HL-60 (cell line): ENCODE results near the gene WNT3.

Source experiments
- DNase-seq, 2 experiments: peaks; one replicate each; pipeline ENCODE4 v3.0.0-alpha.2; 2010 to 2020; ENCODE audit warnings: low read depth in 1 of 2, low spot score in 1 of 2
- H3K27ac ChIP-seq: fragments of 250-450 bp; sonication (Bioruptor Pico); replicated peaks from 2 replicates; pipeline ENCODE4 v1.5.1; 2020; ENCODE audit warnings: mild to moderate bottlenecking, moderate library complexity
- H3K27me3 ChIP-seq: fragments of 250-450 bp; sonication (Bioruptor Pico); 2 replicates; pipeline ENCODE4 v1.5.1; 2021; ENCODE audit warnings: mild to moderate bottlenecking, moderate library complexity; ENCODE audit not compliant: insufficient read depth, poor library complexity, severe bottlenecking
- H3K4me3 ChIP-seq: replicated peaks from 2 replicates; pipeline ENCODE4 v1.5.1; 2011; ENCODE audit warnings: mild to moderate bottlenecking, control low read depth, low read length; ENCODE audit not compliant: insufficient read depth
- CTCF ChIP-seq: IDR thresholded peaks from one replicate; pipeline ENCODE4 v1.5.1; 2011; ENCODE audit warnings: low read length, control low read depth, inconsistent platforms; ENCODE audit not compliant: insufficient read depth
- GABPA ChIP-seq: IDR thresholded peaks from 2 replicates; pipeline ENCODE4 v1.6.1; 2012; ENCODE audit warnings: low read depth
- POLR2AphosphoS5 ChIP-seq: IDR thresholded peaks from 2 replicates; pipeline ENCODE4 v1.6.1; 2012; ENCODE audit warnings: low read depth
- REST ChIP-seq: IDR thresholded peaks from 2 replicates; pipeline ENCODE4 v1.6.1; 2012; ENCODE audit warnings: low read depth; ENCODE audit not compliant: insufficient replicate concordance
- SPI1 ChIP-seq: IDR thresholded peaks from 2 replicates; pipeline ENCODE4 v1.6.1; 2012; ENCODE audit warnings: low read depth, mild to moderate bottlenecking, borderline replicate concordance

WNT3 gene

GRCh38 chr17:46800573-46800972 lies 17.9 kb downstream of the WNT3 start:
- Histone ChIP-seq H3K27me3 (peaks cover 7% of the 10 kb centered on the region), H3K27ac (no peak overlapping the region), H3K4me3 (no peak overlapping the region)
- DNase-seq: no peak
- no peak for TF ChIP-seq CTCF
- no peak for TF ChIP-seq SPI1
- TF ChIP-seq POLR2AphosphoS5: no peak
- TF ChIP-seq REST: no peak
- no peak for TF ChIP-seq GABPA

- H3K27me3 ChIP-seq: peaks cover 9% of the 10 kb centered on the region
- H3K27ac ChIP-seq: no peak overlapping the region
- no peak overlapping the region for H3K4me3 ChIP-seq
- no peak for TF ChIP-seq SPI1
- no peak for TF ChIP-seq GABPA
- TF ChIP-seq POLR2AphosphoS5: no peak
- TF ChIP-seq CTCF: no peak
- no peak for TF ChIP-seq REST
- DNase-seq: no peak
Observed at GRCh38 chr17:46796956-46797530, 21.4 kb downstream of the WNT3 start.

GRCh38 chr17:46796524-46796923 lies 22.0 kb downstream of the WNT3 start:
- peaks cover 11% of the 10 kb centered on the region for H3K27me3 ChIP-seq
- DNase-seq: no peak
- no peak overlapping the region for H3K27ac ChIP-seq
- H3K4me3 ChIP-seq: no peak overlapping the region
- TF ChIP-seq REST: no peak
- TF ChIP-seq GABPA: no peak
- TF ChIP-seq POLR2AphosphoS5: no peak
- no peak for TF ChIP-seq CTCF
- no peak for TF ChIP-seq SPI1
